Measurements from ENCODE around the gene SPINK8.

The SPINK8 gene

GRCh38 chr3:48318713-48319468 lies 14.6 kb downstream of the SPINK8 start:
- TF ChIP-seq CTCF (IDR thresholded peaks at IDR 0.05; ENCODE audit: low read depth, low read length): no peak
- DNase-seq (ENCODE audit: extremely low read depth, low read depth): no peak

GRCh38 chr3:48314542-48314941 lies 18.9 kb downstream of the SPINK8 start:
- TF ChIP-seq CTCF (IDR thresholded peaks at IDR 0.05; ENCODE audit: low read depth, low read length): no peak
- no peak for DNase-seq (ENCODE audit: extremely low read depth, low read depth)

GRCh38 chr3:48306860-48307530 lies 26.5 kb downstream of the SPINK8 start:
- no peak for DNase-seq (ENCODE audit: extremely low read depth, low read depth)
- TF ChIP-seq CTCF (IDR thresholded peaks at IDR 0.05; ENCODE audit: low read depth, low read length): no peak

- no peak for TF ChIP-seq CTCF (IDR thresholded peaks at IDR 0.05; ENCODE audit: low read depth, low read length)
- no peak for DNase-seq (ENCODE audit: extremely low read depth, low read depth)
Observed at GRCh38 chr3:48306290-48306689, 27.2 kb downstream of the SPINK8 start.

GRCh38 chr3:48305396-48305795 lies 28.1 kb downstream of the SPINK8 start:
- no peak for DNase-seq (ENCODE audit: extremely low read depth, low read depth)
- TF ChIP-seq CTCF (IDR thresholded peaks at IDR 0.05; ENCODE audit: low read depth, low read length): no peak

- no peak for TF ChIP-seq CTCF (IDR thresholded peaks at IDR 0.05; ENCODE audit: low read depth, low read length)
- DNase-seq (ENCODE audit: extremely low read depth, low read depth): no peak
Observed at GRCh38 chr3:48303021-48303420, 30.4 kb downstream of the SPINK8 start.

- TF ChIP-seq CTCF (IDR thresholded peaks at IDR 0.05; ENCODE audit: low read depth, low read length): no peak
- DNase-seq (ENCODE audit: extremely low read depth, low read depth): no peak
Observed at GRCh38 chr3:48301800-48302166, 31.7 kb downstream of the SPINK8 start.

All from AG09319 (cell line).